Skeletal muscle satellite cell (primary cell): ENCODE measurements around the gene ZNF860.
A peak's percentile ranks its signal among the peaks of the same experiment; 100 is the strongest.
"Not testable (repeated sequence)": the region's sequence is repeated elsewhere in the genome, so short reads cannot be mapped to it uniquely, and the experiment has no call there.

ENCODE experiments used
- H3K27me3 ChIP-seq: 2 replicates; pipeline ENCODE4 v1.7.0; 2013; ENCODE audit warnings: low read length; ENCODE audit not compliant: control insufficient read depth, insufficient read depth
- H3K36me3 ChIP-seq: 2 replicates; pipeline ENCODE4 v1.7.0; 2013; ENCODE audit warnings: mild to moderate bottlenecking, control low read depth, low read length; ENCODE audit not compliant: insufficient read depth
- H3K4me1 ChIP-seq: 2 replicates; pipeline ENCODE4 v1.7.0; 2013; ENCODE audit warnings: low read length; ENCODE audit not compliant: control insufficient read depth, insufficient read depth
- H3K4me2 ChIP-seq: 2 replicates; pipeline ENCODE4 v1.7.0; 2013; ENCODE audit warnings: mild to moderate bottlenecking, low read length
- H3K4me3 ChIP-seq: 2 replicates; pipeline ENCODE4 v1.7.0; 2013; ENCODE audit warnings: low read length
- H3K9ac ChIP-seq: 2 replicates; pipeline ENCODE4 v1.7.0; 2013; ENCODE audit warnings: mild to moderate bottlenecking, low read depth, low read length, moderate library complexity
- H3K9me3 ChIP-seq: replicated peaks from 2 replicates; pipeline ENCODE4 v1.7.0; 2013; ENCODE audit warnings: mild to moderate bottlenecking, control low read depth, low read length

ZNF860 gene

GRCh38 chr3:31978553-31978952 is 3.0 kb upstream of the ZNF860 start:
- Histone ChIP-seq H3K4me3 (peak overlapping the region; percentile 92), H3K36me3 (no peaks in the 10 kb centered on the region), H3K9me3 (no peaks in the 10 kb centered on the region), H3K9ac (no peak overlapping the region), H3K27me3 (no peaks in the 10 kb centered on the region), H3K4me1 (peaks cover 43% of the 10 kb centered on the region), H3K4me2 (peak overlapping the region; percentile 85)

- Histone ChIP-seq H3K27me3 (no peaks in the 10 kb centered on the region), H3K4me2 (peak overlapping the region; percentile 85), H3K9ac (peak overlapping the region; percentile 4), H3K4me1 (peaks cover 40% of the 10 kb centered on the region), H3K36me3 (no peaks in the 10 kb centered on the region), H3K4me3 (peak overlapping the region; percentile 92), H3K9me3 (no peaks in the 10 kb centered on the region)
Observed at GRCh38 chr3:31979001-31979697, 2.4 kb upstream of the ZNF860 start.

GRCh38 chr3:31980530-31981205 is 882 bp upstream of the ZNF860 start:
- Histone ChIP-seq H3K4me1 (peaks cover 33% of the 10 kb centered on the region), H3K9ac (peak overlapping the region; percentile 84), H3K36me3 (no peaks in the 10 kb centered on the region)

DNA sequence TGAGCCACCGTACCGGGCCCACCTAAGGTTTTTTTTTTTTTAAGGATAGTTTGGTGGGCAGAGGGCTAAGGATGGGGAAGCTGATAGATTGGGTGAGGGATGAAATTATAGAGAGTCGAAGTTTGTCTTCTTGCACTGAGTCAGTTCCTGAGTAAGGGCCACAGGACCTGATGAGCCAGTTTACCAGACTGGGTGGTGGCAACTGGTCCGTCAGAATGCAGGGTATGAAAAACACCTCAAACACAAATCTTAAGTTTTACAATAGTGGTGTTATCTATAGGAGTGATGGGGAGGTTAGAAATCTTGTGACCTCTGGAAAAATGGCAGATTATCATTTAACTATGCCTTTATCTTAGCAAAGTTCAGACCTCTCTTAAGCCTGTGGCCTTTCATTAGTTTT is 2.8 kb downstream of the ZNF860 start:
- Histone ChIP-seq H3K4me1 (peaks cover 12% of the 10 kb centered on the region), H3K9me3 (peaks cover 10% of the 10 kb centered on the region), H3K9ac (no peak overlapping the region), H3K27me3 (no peaks in the 10 kb centered on the region), H3K36me3 (peaks cover 3% of the 10 kb centered on the region), H3K4me3 (no peak overlapping the region), H3K4me2 (no peak overlapping the region)

More at GRCh38 chr3:31980530-31981205, 882 bp upstream of the ZNF860 start:
- H3K27me3 ChIP-seq: no peaks in the 10 kb centered on the region
- H3K4me3 ChIP-seq: peak overlapping the region; percentile 92
- peak overlapping the region; percentile 85 for H3K4me2 ChIP-seq
- no peaks in the 10 kb centered on the region for H3K9me3 ChIP-seq

GRCh38 chr3:31985831-31986230 is 4.3 kb downstream of the ZNF860 start:
- no peaks in the 10 kb centered on the region for H3K27me3 ChIP-seq

DNA sequence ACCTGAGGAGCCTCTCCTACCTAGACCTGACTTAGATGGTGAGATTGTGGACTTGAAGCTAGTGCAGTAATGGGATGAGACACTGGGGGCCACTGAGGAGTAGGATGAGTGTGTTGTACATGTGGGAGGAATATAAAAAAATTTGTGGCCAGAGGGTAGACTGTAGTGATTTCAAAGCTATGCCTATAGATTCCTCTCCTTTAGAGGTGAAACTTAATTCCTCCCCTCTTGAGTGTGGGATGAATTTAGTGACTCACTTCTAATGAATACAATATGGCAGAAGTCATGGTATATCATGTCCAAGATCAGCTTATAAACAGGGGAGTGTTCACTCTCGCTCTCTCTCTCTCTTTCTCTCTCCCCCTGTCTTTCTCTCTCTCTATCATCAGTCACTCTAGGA is 6.7 kb downstream of the ZNF860 start:
- peaks cover 31% of the 10 kb centered on the region for H3K9me3 ChIP-seq
- H3K27me3 ChIP-seq: no peaks in the 10 kb centered on the region
- no peak overlapping the region for H3K4me3 ChIP-seq
- peaks cover 3% of the 10 kb centered on the region for H3K36me3 ChIP-seq
- H3K4me2 ChIP-seq: no peak overlapping the region
- H3K4me1 ChIP-seq: no peaks in the 10 kb centered on the region
- H3K9ac ChIP-seq: no peak overlapping the region

More at GRCh38 chr3:31985831-31986230, 4.3 kb downstream of the ZNF860 start:
- H3K4me3 ChIP-seq: no peak overlapping the region
- H3K9ac ChIP-seq: no peak overlapping the region
- peaks cover 23% of the 10 kb centered on the region for H3K9me3 ChIP-seq
- H3K4me2 ChIP-seq: no peak overlapping the region
- peaks cover 3% of the 10 kb centered on the region for H3K36me3 ChIP-seq
- peaks cover 7% of the 10 kb centered on the region for H3K4me1 ChIP-seq

GRCh38 chr3:31992995-31993394 is 11.4 kb downstream of the ZNF860 start:
- not testable (repeated sequence) for H3K4me2 ChIP-seq, H3K36me3 ChIP-seq, H3K4me1 ChIP-seq, H3K27me3 ChIP-seq, H3K4me3 ChIP-seq, H3K9ac ChIP-seq
- H3K9me3 ChIP-seq: peaks cover 31% of the 10 kb centered on the region

- Histone ChIP-seq H3K9me3 (peaks cover 26% of the 10 kb centered on the region), H3K4me2 (no peak overlapping the region), H3K27me3 (no peaks in the 10 kb centered on the region), H3K9ac (no peak overlapping the region), H3K4me3 (no peak overlapping the region), H3K4me1 (no peaks in the 10 kb centered on the region), H3K36me3 (peaks cover 1% of the 10 kb centered on the region)
Observed at GRCh38 chr3:31993843-31994242, 12.3 kb downstream of the ZNF860 start.

DNA sequence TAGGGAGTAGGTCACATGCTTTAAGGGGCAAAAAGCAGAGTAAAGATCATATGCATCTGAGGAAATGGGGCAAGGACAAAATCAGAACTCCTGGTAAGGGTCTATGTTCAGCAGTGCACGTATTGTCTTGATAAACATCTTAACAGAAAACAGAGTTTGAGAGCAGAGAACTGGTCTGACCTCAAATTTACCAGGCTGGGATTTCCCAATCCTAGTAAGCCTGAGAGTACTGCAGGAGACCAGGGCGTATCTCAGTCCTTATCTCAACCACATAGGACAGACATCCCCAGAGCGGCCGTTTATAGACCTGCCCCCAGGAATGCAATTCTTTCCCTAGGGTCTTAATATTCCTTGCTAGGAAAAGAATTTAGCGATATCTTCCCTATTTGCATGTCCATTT is 13.5 kb downstream of the ZNF860 start:
- H3K9ac ChIP-seq, H3K27me3 ChIP-seq, H3K4me3 ChIP-seq, H3K4me2 ChIP-seq, H3K4me1 ChIP-seq, H3K36me3 ChIP-seq: not testable (repeated sequence)
- peaks cover 16% of the 10 kb centered on the region for H3K9me3 ChIP-seq

DNA sequence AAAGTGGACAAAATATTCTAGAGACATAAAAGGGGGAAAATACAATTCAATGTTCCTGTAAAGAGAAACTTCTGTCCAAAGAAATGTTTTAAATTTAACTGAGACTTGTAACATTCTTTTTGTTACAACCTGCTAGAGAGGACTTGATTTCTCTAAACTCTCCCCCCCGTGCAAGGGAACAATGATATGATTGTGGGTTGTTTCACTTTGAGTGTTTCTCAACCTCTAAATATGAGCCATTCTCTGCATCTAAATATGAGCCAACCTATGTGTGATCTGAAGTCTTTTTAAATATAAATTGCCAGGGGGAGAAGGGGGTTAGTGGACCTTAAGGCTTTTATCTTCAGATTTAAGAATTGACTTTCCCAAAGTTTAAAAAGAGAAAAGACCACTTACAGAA is 14.6 kb downstream of the ZNF860 start:
- no peaks in the 10 kb centered on the region for H3K4me1 ChIP-seq
- H3K27me3 ChIP-seq: no peaks in the 10 kb centered on the region
- H3K36me3 ChIP-seq: no peaks in the 10 kb centered on the region
- no peak overlapping the region for H3K4me2 ChIP-seq
- no peak overlapping the region for H3K9ac ChIP-seq
- H3K9me3 ChIP-seq: peaks cover 6% of the 10 kb centered on the region
- no peak overlapping the region for H3K4me3 ChIP-seq

DNA sequence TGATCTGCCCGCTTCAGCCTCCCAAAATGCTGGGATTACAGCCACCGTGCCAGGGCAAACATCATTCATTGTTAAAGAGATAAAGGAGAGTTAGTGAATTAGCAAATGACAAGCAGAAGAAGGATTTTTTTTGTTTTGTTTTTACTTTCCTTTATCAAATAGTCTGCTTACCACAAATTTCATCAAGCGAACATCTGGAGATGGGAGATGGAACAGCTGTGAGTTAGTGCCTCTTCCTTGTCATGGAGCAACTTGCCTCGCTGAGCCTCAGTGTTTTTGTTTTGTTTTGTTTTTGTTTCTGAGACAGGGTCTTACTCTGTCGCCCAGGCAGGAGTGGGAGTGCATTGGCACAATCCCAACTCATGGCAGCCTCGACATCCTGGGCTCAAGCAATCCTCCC is 15.9 kb downstream of the ZNF860 start:
- Histone ChIP-seq H3K4me3 (no peak overlapping the region), H3K4me2 (no peak overlapping the region), H3K36me3 (no peaks in the 10 kb centered on the region), H3K4me1 (peaks cover 5% of the 10 kb centered on the region), H3K27me3 (no peaks in the 10 kb centered on the region), H3K9me3 (peaks cover 1% of the 10 kb centered on the region), H3K9ac (no peak overlapping the region)
